HG02763 (cell line): Measurements from ENCODE around the gene PHACTR1.
"Not testable (repeated sequence)": the region's sequence is repeated elsewhere in the genome, so short reads cannot be mapped to it uniquely, and the experiment has no call there.

Source experiments
- ATAC-seq: cut with Tn5 transposase; IDR thresholded peaks from one replicate; pipeline ENCODE4 v1.9.1; 2021; ENCODE audit warnings: mild to moderate bottlenecking, moderate library complexity; ENCODE audit not compliant: unreplicated experiment

The PHACTR1 gene

DNA sequence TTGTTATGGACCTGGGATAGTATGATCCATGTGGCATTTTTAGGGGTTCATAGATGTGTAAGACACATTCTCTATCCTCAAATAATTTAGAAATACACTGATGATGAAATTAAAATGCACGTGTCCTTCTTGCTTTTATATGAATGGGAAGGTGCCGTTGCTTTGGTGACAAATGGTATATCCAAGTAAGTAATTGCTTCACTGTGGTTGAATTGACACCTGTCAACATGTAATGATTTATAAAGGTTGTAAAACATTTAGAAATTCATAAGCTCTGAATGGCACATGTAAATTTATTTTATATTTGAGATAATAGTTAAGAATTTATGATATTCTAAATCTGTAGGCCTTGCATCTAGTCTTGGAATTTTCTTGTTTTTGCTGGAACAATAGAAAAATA is 227.0 kb downstream of the PHACTR1 start:
- ATAC-seq = no peak

DNA sequence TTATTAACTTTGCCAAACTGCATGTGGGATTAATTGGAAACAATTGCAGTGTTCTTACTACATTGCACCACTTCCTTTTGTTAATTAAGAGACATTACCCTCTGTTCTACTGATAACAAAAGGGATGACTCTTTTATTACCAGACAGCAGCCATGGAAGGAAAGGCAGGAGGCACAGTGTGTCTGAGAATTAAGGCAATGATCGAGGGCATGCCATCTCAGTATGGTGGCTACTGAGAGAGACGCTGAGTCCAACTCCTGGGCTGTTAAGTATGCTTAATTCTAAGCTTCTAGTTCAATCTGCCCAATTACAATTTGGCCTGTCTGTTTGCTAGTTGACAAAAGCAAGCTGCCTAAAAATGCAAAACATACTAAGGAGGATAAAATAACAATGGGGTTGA is 227.4 kb downstream of the PHACTR1 start:
- no peak for ATAC-seq

DNA sequence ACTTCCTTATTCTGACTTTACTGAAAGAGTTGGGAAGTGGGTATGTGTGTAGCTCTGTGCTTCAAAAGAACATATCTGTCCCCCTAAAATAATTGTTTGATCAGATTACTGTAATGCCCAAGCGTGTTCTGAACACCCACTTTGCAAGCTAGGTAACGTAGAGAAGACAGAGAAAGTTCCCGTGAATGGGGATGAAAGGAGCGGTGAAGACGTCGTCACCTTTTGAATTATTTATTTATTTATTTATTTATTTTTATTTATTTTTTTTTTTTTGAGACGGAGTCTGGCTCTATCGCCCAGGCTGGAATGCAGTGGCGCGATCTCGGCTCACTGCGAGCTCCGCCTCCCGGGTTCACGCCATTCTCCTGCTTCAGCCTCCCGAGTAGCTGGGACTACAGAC is 228.0 kb downstream of the PHACTR1 start:
- ATAC-seq = not testable (repeated sequence)

DNA sequence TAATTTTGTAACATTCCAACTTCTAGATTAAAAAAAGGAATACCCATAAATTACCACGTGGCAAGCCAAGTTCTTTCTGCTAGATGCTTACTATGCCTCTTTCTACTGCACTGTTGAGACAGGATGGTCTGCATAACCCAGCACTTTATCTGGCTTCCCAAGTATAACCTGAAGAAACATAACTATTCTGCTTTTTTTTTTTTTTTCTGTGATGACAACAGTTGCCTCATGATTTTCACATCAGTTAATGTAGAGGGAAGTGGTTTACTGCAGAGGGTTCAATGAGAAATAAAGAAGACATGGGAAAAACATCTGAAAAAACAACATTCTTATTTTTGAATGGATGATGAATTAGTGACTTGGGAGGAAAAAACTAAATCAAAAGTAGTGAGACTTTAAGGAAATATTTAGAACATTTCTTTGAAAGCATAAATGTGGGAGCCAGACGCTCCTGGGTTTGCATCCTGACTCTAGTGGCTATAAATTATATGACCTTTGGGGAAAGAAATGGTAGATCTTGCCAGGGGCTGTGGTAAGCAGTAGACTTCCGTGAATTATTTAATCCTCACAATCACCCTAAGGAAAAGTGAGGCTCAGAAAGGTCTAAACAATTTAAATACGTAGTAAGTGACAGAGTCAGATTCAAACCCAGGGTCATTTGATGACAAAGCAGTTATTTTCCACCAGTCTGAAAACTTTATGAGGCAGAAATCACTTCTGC is 230.7 kb downstream of the PHACTR1 start:
- no peak for ATAC-seq

DNA sequence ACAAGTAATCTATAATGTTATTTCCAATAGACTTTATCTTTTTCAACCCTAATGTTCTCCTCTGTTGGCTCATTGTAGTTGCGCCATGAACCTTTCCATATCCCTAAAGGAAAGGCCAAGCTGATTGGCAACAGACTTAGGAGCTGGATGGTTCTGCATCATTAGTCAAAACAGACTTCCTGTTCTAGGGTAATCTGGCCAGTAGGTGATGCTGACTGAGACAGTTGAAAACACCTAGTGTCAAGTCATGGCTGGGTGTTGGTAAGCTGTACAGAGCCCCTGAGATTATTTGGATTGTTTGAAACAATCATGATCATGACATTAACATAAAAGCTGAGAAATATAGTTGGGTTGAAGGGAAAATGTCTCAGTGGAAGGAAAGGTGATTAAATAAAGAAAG is 231.4 kb downstream of the PHACTR1 start:
- no peak for ATAC-seq

DNA sequence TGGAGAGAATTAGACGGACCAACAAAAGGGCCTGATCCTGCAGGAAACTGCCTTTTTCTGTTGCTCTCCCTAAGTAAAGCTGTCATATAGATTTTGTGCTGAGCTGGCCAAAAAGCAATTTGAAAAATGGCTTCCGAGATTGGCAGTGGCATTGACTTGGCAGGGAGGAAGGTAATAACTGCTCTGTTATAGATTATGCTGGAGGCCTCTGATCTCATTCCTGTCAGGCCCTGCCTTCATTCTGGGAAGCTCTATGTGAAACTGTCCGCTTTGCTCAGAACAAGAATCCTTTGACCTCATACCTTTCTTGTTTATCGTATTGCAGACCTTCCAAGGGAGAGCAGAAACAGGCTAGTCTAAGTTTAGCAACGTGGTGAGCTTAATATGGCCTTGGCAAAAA is 234.4 kb downstream of the PHACTR1 start:
- ATAC-seq = no peak

DNA sequence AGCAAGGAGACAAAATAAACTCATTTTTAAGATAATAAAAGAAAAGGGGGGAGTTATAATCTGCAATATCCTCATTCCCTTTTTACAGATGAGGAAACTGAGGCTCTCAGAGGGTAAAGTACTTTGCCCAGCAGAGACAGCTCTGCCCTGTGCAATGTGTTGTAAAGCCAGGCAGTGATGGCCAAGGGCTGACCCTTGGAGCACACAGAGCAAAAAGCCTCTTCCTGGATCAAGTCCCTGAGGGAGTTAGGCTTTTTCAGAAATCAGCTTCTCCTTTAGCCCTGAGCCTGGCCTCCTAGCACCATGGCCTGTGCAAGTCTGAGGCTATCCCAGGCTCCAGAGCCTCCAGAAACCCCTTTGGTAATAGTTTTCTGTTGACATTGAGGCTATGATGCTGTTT is 234.8 kb downstream of the PHACTR1 start:
- no peak for ATAC-seq

DNA sequence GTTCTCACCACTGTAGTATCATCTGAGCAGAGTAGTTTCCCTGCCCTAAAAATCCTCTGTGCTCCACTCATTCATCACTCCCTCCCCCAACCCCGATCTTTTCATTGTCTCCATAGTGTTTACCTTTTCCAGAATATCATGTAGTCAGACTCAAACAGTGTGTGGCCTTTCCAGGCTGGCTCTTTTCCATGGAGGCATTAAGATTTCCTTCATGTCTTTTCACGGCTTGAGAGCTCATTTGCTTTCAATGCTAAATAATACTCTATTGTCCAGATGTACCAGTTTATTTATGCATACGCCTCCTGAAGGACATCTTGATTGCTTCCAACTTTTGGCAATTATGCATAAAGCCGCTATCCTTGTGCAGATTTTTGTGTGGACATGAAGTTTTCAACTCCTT is 235.8 kb downstream of the PHACTR1 start:
- no peak for ATAC-seq

DNA sequence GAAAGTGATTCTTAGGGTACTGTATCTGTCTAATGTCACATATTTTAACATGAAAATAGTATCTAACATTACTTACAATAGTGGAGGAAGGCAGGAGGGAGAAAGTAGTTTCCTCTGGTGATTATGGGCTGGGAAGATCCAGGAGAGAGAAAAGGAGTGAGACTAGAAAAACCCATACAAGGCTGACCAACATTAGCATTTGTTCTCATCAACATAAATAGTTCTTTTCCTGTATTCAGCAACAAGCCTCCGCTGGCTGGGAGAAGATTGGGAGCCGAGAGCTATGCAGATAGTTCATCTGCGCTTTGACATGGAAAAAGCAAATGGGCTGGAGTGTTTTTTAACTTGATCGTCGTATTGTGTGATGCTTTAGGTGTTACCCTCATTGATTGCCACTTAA is 239.4 kb downstream of the PHACTR1 start:
- ATAC-seq = no peak

DNA sequence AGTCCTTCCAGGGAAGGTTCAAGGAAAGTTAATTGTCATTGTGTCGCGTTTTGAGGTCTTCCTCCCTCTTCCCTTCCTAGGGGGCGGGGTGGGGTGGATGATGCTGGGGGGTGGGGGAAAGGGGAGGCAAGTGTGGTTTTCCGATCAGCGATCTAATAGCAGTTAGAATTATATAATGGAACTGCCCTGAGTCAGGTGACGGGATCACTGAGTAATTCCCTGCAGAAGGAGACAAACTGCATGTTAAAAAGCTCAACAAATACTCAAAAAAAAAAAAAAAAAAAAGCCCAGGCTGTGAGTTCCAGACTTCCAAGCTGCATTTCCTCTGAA is 240.4 kb downstream of the PHACTR1 start:
- ATAC-seq = no peak

DNA sequence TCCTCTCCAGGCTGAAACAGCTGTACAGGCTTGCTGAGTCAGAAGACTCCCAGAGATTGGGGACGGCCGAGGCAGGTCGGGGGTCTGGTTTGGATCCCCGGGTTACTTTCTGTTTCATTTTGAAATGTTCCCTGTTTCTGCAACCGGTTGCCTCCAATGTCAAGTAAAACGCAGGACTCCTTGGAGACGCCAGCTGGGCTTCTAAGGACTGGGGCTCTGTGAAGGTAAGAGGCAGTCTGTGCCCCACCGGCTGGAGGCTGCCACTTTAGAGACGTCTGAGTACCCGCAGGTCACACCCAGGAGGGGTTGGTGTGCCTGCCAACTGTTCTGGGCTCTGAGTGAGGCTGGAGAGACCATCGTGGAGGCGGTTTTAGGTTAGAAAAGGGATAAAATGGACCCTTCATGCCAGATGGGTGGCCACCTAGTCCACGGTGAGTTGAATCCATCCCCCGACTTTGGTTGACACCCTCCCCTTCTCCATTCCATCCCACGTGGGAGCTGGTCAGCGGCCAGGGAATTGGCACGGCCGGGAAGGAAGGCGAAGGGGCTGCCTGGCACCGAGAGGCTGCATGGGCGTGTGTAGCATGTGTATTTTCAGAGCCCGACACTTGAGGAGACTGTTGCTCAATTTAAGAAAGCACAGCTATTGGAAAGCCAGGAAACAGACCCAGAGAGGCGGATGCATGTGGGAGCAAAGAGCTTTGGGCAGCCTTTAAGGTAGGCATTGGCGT is 240.9 kb downstream of the PHACTR1 start:
- no peak for ATAC-seq

DNA sequence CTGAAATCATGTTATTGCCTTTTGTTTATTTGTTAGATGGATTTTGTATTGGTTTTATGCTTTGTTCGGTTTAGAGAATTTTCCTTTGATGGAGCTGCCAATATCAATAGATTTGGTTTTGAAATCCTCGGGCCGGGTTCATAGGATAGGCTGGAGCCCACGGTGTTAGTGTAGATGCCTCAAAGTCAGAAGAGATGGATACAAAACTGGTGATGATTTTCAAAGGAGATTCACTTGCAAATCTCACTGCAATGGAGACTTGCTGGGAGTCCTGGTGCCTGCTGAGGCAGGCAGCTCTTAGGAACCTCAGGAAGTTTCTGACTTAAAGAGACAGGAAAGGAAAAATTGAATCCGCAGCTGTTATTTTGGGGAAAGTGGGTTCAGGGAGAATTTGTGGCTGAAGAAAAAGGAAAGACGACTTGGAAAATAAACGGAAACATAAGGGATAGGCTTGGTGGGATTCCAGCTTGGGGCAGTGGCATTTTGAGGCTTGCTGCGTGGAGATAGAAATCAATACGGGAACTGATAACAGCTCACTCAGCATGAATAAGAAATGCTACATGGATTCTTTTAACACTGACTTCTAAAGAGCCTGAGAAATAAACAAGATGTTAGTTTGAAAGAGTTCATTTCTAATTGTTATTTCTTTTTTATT is 241.6 kb downstream of the PHACTR1 start:
- ATAC-seq = no peak

DNA sequence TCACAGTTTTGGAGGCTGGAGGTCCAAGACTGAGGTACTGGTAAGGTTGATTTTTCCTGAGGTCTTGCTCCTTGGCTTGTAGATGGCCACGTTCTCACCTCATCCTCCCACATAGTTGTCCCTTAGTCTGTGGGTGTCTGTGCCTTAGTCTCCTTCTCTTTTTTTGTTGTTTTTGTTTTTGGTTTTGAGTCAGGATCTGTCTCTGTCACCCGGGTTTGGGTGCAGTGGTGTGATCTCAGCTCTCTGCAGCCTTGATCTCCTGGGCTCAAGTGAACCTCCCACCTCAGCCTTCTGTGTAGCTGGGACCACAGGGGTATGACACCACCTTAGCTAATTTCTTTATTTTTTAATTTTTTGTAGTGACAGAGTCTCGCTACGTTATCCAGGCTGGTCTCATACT is 245.2 kb downstream of the PHACTR1 start:
- no peak for ATAC-seq

DNA sequence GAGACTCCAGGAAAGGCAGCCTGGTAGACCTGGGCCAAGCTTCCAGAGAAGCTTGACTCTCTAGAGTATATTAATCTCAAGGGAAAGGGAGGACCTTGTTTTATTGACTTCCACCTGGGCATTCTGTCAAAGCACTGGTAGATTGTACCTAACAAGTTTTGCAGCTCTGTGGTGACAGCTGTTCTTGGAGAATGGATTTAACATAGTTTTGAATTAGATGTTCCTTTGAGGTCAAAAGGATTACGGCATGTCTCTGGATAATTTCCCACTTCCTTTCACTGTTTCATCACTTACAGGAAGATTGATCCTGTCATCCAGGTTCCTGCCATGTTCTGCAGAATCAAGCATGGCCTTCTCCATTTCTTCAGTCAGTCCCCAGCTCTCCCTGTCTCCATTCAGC is 246.0 kb downstream of the PHACTR1 start:
- no peak for ATAC-seq

DNA sequence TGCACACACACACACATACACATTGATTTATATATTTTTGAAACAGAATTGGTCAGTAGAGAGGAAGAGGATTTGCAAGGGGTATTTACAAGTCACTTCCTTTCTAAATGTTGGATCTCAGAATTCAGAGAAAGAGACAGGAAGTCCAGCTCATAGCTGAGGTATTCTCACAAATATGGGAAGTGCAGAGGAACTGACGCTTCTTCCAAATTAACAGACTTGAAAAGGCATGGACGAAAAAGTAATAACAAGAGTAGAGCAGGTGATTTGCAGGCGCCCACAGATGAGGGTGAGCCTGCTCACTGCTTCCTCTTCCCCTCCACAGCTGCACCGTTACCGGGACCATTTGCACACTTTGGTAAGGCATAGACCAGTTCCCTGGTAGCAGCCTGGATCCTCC is 246.4 kb downstream of the PHACTR1 start:
- ATAC-seq = no peak

DNA sequence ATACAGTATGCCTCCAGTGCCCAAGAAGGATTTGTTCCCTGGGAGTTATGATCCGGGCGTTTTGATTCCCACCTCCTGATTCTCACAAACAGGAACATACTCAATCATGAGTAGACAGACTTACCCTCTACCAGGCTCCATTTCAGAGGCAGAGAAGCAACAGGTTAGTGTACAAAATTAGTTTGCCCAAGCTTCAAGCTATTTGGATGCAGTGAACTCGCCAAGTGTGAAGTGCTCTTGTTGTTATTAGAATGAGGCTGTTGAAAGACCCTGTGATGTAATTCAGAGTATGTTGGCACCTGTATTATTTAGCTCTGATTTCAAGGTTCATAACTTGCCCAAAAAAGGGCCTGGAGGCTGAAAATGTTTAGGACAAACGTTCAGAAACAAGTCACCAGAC is 247.0 kb downstream of the PHACTR1 start:
- no peak for ATAC-seq

DNA sequence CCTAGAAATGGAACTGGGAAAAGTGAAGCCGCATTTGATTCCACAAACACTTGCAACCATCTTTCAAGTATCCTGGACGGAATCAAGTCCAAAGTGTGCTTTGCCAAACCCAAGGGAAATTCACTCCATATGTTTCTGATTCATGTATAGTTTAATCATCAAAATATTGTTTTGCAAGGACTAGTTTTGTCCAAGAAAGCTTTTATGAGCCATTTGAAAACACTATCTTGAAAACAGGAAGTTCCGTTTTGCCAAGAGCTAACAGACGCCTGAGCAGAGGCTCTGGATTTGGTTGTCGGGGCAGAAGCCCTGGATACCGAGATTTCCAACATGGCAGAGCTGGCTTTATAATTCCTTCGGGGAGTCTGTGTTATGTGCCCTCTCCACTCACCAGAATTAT is 251.1 kb downstream of the PHACTR1 start:
- ATAC-seq = no peak

DNA sequence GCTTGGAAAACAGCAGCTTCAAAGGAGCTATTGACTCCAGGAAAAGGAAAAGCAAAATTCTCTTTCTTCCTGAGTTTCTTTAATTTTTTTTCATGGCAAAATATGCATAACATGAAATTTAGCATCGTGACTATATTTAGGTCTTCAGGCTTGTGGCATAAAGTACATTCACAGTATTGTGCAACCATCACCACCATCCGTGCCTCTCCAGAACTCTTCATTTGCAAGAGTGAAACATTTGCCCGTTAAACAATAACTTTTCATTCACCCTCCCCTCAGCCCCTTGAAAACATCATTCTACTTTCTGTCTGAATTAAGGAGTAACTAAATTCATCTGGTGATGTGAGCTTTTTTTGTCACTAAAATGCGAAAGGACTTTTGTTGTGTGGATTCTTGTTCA is 251.7 kb downstream of the PHACTR1 start:
- no peak for ATAC-seq

DNA sequence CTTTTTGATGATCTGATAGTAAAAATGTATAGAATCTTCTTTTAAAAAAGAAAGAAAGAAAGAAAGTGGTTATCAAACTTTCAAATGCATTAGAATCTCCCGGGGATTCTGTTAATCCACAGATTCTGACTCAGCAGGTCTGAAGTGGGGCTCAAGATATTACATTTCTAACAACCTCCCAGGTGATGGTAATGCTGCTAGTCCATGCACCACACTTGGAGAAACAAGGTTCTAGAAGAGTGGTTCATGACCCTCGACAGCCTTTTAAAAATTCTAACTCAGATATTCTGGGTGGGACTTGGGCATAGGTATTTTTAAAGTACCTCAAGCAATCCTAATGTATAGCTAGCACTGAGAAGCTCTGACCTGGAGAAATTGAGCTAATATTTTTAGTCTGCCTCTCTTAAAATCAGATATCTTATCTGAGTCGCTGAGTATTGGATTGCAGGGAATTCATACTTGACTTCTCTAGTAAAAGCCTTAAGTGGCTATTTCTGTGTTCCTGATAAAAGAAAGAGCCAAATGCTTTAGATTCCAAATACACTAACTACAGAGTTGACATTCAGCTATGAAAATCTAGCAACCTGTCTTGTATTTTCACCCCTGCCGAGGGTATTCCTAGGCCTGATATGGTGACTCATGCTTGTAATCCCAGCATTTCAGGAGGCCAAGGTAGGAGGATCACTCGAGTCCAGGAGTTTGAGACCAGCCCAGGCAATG is 252.4 kb downstream of the PHACTR1 start:
- ATAC-seq = no peak

DNA sequence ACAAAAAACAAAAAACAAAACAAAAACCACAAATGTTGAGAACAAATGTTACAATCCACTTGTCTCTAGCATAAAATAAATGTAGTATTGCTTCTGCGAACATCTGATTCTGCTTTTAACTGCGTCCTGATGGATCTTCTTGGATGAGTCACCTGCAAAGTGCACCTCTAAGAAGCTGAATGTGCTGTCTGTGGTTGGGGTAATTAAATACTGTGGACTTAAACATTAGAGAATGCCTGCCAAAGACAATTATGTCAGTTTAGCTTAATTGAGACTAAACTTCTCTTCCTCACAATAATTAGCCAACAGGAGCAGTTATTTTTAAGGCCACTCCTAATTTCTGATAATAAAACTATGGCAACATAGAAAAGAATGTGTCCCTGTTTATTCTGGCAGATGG is 253.4 kb downstream of the PHACTR1 start:
- ATAC-seq = no peak

DNA sequence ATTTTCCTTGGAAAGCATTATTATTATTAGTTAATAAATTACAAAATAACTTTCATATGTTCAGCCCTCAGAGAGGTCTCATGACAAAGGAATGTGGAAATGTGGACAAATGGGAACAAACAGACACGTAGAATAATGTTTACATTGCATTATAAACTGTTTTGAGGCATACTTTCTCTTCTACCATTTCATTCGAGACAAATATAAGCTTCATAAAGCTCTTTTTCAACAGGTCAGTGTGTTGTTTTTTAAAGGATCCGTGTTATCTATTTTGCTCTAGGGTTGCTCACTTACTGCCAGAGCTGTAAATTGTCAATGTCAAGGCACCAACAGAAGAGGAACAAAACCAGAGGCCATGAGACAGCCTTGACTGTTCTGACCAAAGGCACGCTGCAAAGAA is 256.8 kb downstream of the PHACTR1 start:
- ATAC-seq = no peak

DNA sequence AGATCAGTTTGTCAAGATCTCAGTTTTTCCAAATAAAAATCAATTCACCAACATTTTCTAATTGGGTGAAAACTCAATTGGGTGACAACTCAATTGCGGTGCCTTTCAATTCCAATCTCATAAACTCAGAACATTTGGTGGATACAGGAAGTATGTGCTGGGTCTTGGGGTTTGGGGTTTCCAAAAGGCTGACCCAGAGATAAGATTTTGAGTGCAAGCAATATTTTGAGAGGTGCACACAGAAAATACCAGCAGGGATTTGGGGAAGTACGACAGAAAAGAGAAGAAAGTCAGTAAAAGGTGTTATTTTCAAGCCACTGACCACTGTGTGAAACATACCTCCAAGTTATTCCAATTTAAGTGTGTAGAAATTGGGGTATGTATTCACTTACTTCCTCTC is 258.0 kb downstream of the PHACTR1 start:
- no peak for ATAC-seq
